Measurements from ENCODE around the gene PRKCE. TPM values are rescaled to one million over a fixed set of nuclear protein-coding genes. Genes with fewer than 3 reads are reported as not detected.

Gene PRKCE
- polyA plus RNA-seq, 3 donors, result 1.3 to 7.7 (median 2.3) TPM

GRCh38 chr2:45700407-45701013, 49.0 kb downstream of the PRKCE start:
- no peak overlapping the region for H2AFZ ChIP-seq (ENCODE audit: insufficient read depth, low read depth, low read length, poor library complexity, severe bottlenecking)
- peaks cover 46% of the 10 kb centered on the region for H3K4me1 Mint-ChIP-seq
- H3K9me3 Mint-ChIP-seq, result no peaks in the 10 kb centered on the region
- no peak overlapping the region for H3K27ac ChIP-seq (ENCODE audit: low read depth in 1 of 2, low read length in 2 of 2)
- 84% methylated on average over 4 of the region's 10 CpGs for WGBS (ENCODE audit: insufficient coverage)
- intact Hi-C loops (cut with micrococcal nuclease), result no loop called here
- no peaks in the 10 kb centered on the region for H3K9me3 ChIP-seq (replicated peaks in 1 of 2; ENCODE audit: control insufficient read depth in 1 of 2, insufficient read depth in 1 of 2, low read length in 2 of 2)
- H3K27ac Mint-ChIP-seq, result peak overlapping the region in 6 of 7 donors; percentile 27 to 90 (median 64)
- H3K4me2 ChIP-seq (replicated peaks; ENCODE audit: extremely low read depth, low read length, poor library complexity, severe bottlenecking), result no peak overlapping the region
- peaks cover 0 to 2% (median 1%) of the 10 kb centered on the region in 3 donors for H3K27me3 Mint-ChIP-seq (ENCODE audit: low read depth in 3 of 3)
- no peaks in the 10 kb centered on the region for H3K27me3 ChIP-seq (ENCODE audit: control insufficient read depth in 2 of 2, insufficient read depth in 2 of 2, low read length in 2 of 2)
- no peak overlapping the region for H3K4me3 Mint-ChIP-seq
- DNase-seq, result no peak
- no peaks in the 10 kb centered on the region for H3K36me3 ChIP-seq (replicated peaks in 1 of 2; ENCODE audit: control insufficient read depth in 1 of 2, insufficient read depth in 2 of 2, low read length in 2 of 2)
- peaks cover 12 to 22% of the 10 kb centered on the region in 2 donors for H3K36me3 Mint-ChIP-seq
- H4K20me1 ChIP-seq (ENCODE audit: insufficient read depth, low read length), result peaks cover 47% of the 10 kb centered on the region
- H3K4me1 ChIP-seq (ENCODE audit: control insufficient read depth in 1 of 2, insufficient read depth in 2 of 2, low read length in 2 of 2), result peaks cover 4 to 19% of the 10 kb centered on the region in 2 donors
- TF ChIP-seq CTCF (IDR thresholded peaks at IDR 0.05), result no peak
- H3K4me3 ChIP-seq (replicated peaks in 1 of 3; ENCODE audit: low read depth in 2 of 3, low read length in 3 of 3), result no peak overlapping the region
- H3K79me2 ChIP-seq (ENCODE audit: insufficient read depth, low read length), result no peaks in the 10 kb centered on the region
- H3K9ac ChIP-seq (ENCODE audit: insufficient read depth, low read length, poor library complexity, severe bottlenecking), result no peak overlapping the region

GRCh38 chr2:45705233-45705632, 53.8 kb downstream of the PRKCE start:
- no CpG with 5 or more reads among the region's 5 CpGs for WGBS (ENCODE audit: insufficient coverage)
- Histone ChIP-seq H3K4me2 (replicated peaks; ENCODE audit: extremely low read depth, low read length, poor library complexity, severe bottlenecking) (no peak overlapping the region), H3K4me3 (replicated peaks in 1 of 3; ENCODE audit: low read depth in 2 of 3, low read length in 3 of 3) (no peak overlapping the region), H3K36me3 (replicated peaks in 1 of 2; ENCODE audit: control insufficient read depth in 1 of 2, insufficient read depth in 2 of 2, low read length in 2 of 2) (peaks cover 0 to 14% of the 10 kb centered on the region in 2 donors), H3K9me3 (replicated peaks in 1 of 2; ENCODE audit: control insufficient read depth in 1 of 2, insufficient read depth in 1 of 2, low read length in 2 of 2) (peaks cover 0 to 7% of the 10 kb centered on the region in 2 donors), H3K9ac (ENCODE audit: insufficient read depth, low read length, poor library complexity, severe bottlenecking) (no peak overlapping the region), H2AFZ (ENCODE audit: insufficient read depth, low read depth, low read length, poor library complexity, severe bottlenecking) (no peak overlapping the region), H3K27me3 (ENCODE audit: control insufficient read depth in 2 of 2, insufficient read depth in 2 of 2, low read length in 2 of 2) (no peaks in the 10 kb centered on the region), H3K79me2 (ENCODE audit: insufficient read depth, low read length) (no peaks in the 10 kb centered on the region), H4K20me1 (ENCODE audit: insufficient read depth, low read length) (peaks cover 21% of the 10 kb centered on the region), H3K27ac (ENCODE audit: low read depth in 1 of 2, low read length in 2 of 2) (no peak overlapping the region), H3K4me1 (ENCODE audit: control insufficient read depth in 1 of 2, insufficient read depth in 2 of 2, low read length in 2 of 2) (peaks cover 0 to 2% of the 10 kb centered on the region in 2 donors)
- Mint-ChIP-seq H3K27ac (no peak overlapping the region), H3K4me3 (no peak overlapping the region), H3K36me3 (peaks cover 24 to 28% of the 10 kb centered on the region in 2 donors), H3K4me1 (peaks cover 12% of the 10 kb centered on the region), H3K27me3 (ENCODE audit: low read depth in 3 of 3) (peaks cover 0 to 1% (median 0%) of the 10 kb centered on the region in 3 donors), H3K9me3 (peaks cover 6 to 13% (median 10%) of the 10 kb centered on the region in 7 donors)
- intact Hi-C loops (cut with micrococcal nuclease), result no loop called here
- TF ChIP-seq CTCF (IDR thresholded peaks at IDR 0.05), result no peak
- DNase-seq, result no peak
